ENCODE data around the gene UBE2G2. TPM values are rescaled to one million over a fixed set of nuclear protein-coding genes. Genes with fewer than 3 reads are reported as not detected.
"Not testable (repeated sequence)": the region's sequence is repeated elsewhere in the genome, so short reads cannot be mapped to it uniquely, and the experiment has no call there.

The UBE2G2 gene
- total RNA-seq, 1 donor from 2014 or later, result 78.2 TPM

GRCh38 chr21:44834951-44835646, 33.5 kb upstream of the UBE2G2 start:
- Histone ChIP-seq H3K4me3 (no peak overlapping the region), H3K9me3 (replicated peaks) (no peaks in the 10 kb centered on the region), H3K36me3 (no peaks in the 10 kb centered on the region), H3K4me1 (peaks cover 9% of the 10 kb centered on the region), H3K27me3 (ENCODE audit: low read depth) (no peaks in the 10 kb centered on the region), H3K27ac (replicated peaks) (no peak overlapping the region)
- DNase-seq, result no peak
- intact Hi-C loops (cut with micrococcal nuclease), result no loop called here
- no peak for TF ChIP-seq CTCF (IDR thresholded peaks at IDR 0.05; ENCODE audit: borderline replicate concordance)

GRCh38 chr21:44834231-44834950, 32.8 kb upstream of the UBE2G2 start:
- H3K4me1 ChIP-seq, result peaks cover 9% of the 10 kb centered on the region
- intact Hi-C loops (cut with micrococcal nuclease), result no loop called here
- no peak for DNase-seq
- H3K27me3 ChIP-seq (ENCODE audit: low read depth), result no peaks in the 10 kb centered on the region
- H3K36me3 ChIP-seq, result no peaks in the 10 kb centered on the region
- no peak overlapping the region for H3K4me3 ChIP-seq
- no peak for TF ChIP-seq CTCF (IDR thresholded peaks at IDR 0.05; ENCODE audit: borderline replicate concordance)
- H3K27ac ChIP-seq (replicated peaks), result no peak overlapping the region
- peaks cover 1% of the 10 kb centered on the region for H3K9me3 ChIP-seq (replicated peaks)

GRCh38 chr21:44833663-44834062, 32.0 kb upstream of the UBE2G2 start:
- Histone ChIP-seq H3K9me3 (replicated peaks) (peaks cover 8% of the 10 kb centered on the region), H3K27me3 (ENCODE audit: low read depth) (no peaks in the 10 kb centered on the region), H3K36me3 (no peaks in the 10 kb centered on the region), H3K4me1 (peaks cover 9% of the 10 kb centered on the region), H3K27ac (replicated peaks) (no peak overlapping the region), H3K4me3 (no peak overlapping the region)
- no peak for DNase-seq
- intact Hi-C loops (cut with micrococcal nuclease), result no loop called here
- no peak for TF ChIP-seq CTCF (IDR thresholded peaks at IDR 0.05; ENCODE audit: borderline replicate concordance)

GRCh38 chr21:44832516-44833255, 31.1 kb upstream of the UBE2G2 start:
- H3K9me3 ChIP-seq (replicated peaks), result peaks cover 18% of the 10 kb centered on the region
- H3K36me3 ChIP-seq; DNase-seq; H3K4me1 ChIP-seq; intact Hi-C loops (cut with micrococcal nuclease); H3K27me3 ChIP-seq (ENCODE audit: low read depth); H3K27ac ChIP-seq (replicated peaks); H3K4me3 ChIP-seq: not testable (repeated sequence)

- no peak for TF ChIP-seq CTCF (IDR thresholded peaks at IDR 0.05; ENCODE audit: borderline replicate concordance)
- DNase-seq, result no peak
- intact Hi-C loops (cut with micrococcal nuclease), result no loop called here
- Histone ChIP-seq H3K9me3 (replicated peaks) (peaks cover 25% of the 10 kb centered on the region), H3K27ac (replicated peaks) (no peak overlapping the region), H3K36me3 (no peaks in the 10 kb centered on the region), H3K4me1 (peaks cover under 1% of the 10 kb centered on the region), H3K27me3 (ENCODE audit: low read depth) (no peaks in the 10 kb centered on the region), H3K4me3 (no peak overlapping the region)
Measured at GRCh38 chr21:44831227-44831860, 29.7 kb upstream of the UBE2G2 start.

Measured in left ventricle myocardium inferior (tissue), 1 donor.